Suprapubic skin (tissue), 3 donors: ENCODE data around the gene LMTK2.

Experiments used
- POLR2AphosphoS5 ChIP-seq, 3 donors: sonication (generic); formaldehyde crosslinking; IDR thresholded peaks; one replicate each; pipeline ENCODE4 v1.6.1; 2017; ENCODE audit warnings: antibody characterized with exemption in 3 of 3
- TF ChIP-seq, protein P1 (sequence below), 2 donors: fragments of 200-600 bp in 1 of 2; fragments of 450-650 bp in 1 of 2; sonication (generic) in 1 of 2; IDR thresholded peaks; one replicate each; pipeline ENCODE4 v1.5.1; 2016 to 2019; ENCODE audit warnings: antibody characterized with exemption in 2 of 2, mild to moderate bottlenecking in 1 of 2, moderate library complexity in 1 of 2

GRCh38 chr7:98151884-98152283, 45.2 kb downstream of the LMTK2 start:
- TF ChIP-seq POLR2AphosphoS5 (IDR thresholded peaks at IDR 0.05): no peak
- TF ChIP-seq, protein P1, sequence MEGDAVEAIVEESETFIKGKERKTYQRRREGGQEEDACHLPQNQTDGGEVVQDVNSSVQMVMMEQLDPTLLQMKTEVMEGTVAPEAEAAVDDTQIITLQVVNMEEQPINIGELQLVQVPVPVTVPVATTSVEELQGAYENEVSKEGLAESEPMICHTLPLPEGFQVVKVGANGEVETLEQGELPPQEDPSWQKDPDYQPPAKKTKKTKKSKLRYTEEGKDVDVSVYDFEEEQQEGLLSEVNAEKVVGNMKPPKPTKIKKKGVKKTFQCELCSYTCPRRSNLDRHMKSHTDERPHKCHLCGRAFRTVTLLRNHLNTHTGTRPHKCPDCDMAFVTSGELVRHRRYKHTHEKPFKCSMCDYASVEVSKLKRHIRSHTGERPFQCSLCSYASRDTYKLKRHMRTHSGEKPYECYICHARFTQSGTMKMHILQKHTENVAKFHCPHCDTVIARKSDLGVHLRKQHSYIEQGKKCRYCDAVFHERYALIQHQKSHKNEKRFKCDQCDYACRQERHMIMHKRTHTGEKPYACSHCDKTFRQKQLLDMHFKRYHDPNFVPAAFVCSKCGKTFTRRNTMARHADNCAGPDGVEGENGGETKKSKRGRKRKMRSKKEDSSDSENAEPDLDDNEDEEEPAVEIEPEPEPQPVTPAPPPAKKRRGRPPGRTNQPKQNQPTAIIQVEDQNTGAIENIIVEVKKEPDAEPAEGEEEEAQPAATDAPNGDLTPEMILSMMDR (IDR thresholded peaks at IDR 0.05): no peak
